ENCODE results near the gene ATXN1.

GRCh38 chr6:16723402-16723801, 37.9 kb downstream of the ATXN1 start:
- no peak for TF ChIP-seq GATA2 (IDR thresholded peaks at IDR 0.05; ENCODE audit: low read depth, low read length)
- TF ChIP-seq GATA3 (IDR thresholded peaks at IDR 0.05; ENCODE audit: low read depth, low read length) = no peak
